ENCODE data around the gene QRSL1.

GRCh38 chr6:106611030-106611429 lies 18.3 kb upstream of the QRSL1 start:
- no peak for TF ChIP-seq EZH2 (IDR thresholded peaks at IDR 0.05; ENCODE audit: insufficient read depth, low read length)
- TF ChIP-seq, protein P1, sequence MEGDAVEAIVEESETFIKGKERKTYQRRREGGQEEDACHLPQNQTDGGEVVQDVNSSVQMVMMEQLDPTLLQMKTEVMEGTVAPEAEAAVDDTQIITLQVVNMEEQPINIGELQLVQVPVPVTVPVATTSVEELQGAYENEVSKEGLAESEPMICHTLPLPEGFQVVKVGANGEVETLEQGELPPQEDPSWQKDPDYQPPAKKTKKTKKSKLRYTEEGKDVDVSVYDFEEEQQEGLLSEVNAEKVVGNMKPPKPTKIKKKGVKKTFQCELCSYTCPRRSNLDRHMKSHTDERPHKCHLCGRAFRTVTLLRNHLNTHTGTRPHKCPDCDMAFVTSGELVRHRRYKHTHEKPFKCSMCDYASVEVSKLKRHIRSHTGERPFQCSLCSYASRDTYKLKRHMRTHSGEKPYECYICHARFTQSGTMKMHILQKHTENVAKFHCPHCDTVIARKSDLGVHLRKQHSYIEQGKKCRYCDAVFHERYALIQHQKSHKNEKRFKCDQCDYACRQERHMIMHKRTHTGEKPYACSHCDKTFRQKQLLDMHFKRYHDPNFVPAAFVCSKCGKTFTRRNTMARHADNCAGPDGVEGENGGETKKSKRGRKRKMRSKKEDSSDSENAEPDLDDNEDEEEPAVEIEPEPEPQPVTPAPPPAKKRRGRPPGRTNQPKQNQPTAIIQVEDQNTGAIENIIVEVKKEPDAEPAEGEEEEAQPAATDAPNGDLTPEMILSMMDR (IDR thresholded peaks at IDR 0.05; ENCODE audit: insufficient read depth, low read depth, low read length): no peak

Measured in astrocyte (in vitro differentiated cells and primary cell).